Urothelium cell line (cell line): ENCODE measurements around the gene MUC5AC.
"Not testable (repeated sequence)": the region's sequence is repeated elsewhere in the genome, so short reads cannot be mapped to it uniquely, and the experiment has no call there.

ENCODE experiments used
- DNase-seq: peaks from one replicate; pipeline ENCODE4 v3.0.0; 2011; ENCODE audit warnings: low spot score, mixed read lengths
- FAIRE-seq: peaks from 2 replicates; lab custom pipeline; 2011; peaks lifted over from hg19 to GRCh38; lab: Jason Lieb, UNC

The MUC5AC gene

DNA sequence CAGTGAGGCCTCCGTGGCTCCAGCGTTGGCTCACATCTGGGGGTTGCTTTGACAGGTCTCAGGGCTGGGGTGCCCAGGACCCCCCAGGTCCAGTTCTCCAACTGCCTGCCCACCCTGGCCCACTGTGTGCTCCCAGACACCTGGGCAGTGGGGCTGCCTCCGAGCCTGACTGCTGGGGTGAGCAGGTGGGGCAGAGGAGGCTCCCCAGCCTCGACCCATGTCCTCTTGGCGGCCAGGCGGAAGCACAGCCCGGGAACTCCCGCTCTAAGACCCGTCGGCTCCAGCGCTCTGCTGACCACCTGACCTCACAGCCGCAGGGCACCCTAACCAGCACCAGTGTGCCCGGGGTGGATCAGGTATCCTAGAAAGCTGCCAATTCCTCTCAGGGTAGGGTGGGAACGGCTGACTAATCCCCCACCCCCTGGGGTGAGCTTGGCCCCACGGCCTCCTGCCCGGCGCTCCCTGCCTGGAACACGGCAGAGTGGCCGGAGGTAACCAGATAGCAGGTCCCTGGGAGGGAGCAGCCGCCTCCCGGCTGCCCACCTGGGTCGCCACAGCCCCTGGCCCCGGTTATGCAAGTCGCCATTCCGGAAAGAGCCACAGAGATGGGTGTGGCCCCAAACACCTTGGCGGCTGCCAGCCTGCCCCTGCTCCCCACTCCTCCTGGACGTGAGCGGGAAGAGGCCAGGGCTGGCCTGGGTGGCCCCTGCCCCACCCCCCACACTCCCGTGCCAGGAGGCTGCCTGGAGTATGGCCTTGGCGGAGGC is 45.9 kb downstream of the MUC5AC start:
- DNase-seq (no peak), FAIRE-seq (no peak)

DNA sequence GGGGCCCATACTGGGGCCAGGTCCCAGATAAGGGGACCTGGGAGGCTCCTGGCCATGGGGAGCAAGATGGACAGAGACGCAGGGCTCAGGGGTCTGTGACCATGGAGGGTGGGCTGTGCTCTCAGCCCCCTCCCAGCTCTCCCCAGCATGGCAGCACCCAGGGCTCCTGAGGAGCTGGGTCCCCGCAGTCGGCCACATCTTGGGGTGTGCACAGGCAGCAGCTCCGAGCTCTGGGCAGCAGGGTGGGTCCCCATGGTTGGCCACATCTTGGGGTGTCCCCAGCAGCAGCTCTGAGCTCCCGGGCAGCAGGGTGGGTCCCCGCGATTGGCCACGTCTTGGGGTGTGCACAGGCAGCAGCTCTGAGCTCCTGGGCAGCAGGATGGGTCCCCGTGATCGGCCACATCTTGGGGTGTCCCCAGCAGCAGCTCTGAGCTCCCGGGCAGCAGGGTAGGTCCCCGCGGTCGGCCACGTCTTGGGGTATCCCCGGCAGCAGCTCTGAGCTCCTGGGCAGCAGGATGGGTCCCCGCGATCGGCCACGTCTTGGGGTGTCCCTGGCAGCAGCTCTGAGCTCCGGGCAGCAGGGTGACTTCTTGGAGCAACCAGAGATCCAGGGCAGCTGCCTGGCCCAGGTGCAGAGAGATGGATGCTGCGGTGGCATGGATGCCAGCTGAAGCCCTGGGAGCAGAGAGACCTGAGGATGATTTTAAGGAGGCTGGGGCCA is 46.8 kb downstream of the MUC5AC start:
- FAIRE-seq, result no peak
- DNase-seq, result no peak

DNA sequence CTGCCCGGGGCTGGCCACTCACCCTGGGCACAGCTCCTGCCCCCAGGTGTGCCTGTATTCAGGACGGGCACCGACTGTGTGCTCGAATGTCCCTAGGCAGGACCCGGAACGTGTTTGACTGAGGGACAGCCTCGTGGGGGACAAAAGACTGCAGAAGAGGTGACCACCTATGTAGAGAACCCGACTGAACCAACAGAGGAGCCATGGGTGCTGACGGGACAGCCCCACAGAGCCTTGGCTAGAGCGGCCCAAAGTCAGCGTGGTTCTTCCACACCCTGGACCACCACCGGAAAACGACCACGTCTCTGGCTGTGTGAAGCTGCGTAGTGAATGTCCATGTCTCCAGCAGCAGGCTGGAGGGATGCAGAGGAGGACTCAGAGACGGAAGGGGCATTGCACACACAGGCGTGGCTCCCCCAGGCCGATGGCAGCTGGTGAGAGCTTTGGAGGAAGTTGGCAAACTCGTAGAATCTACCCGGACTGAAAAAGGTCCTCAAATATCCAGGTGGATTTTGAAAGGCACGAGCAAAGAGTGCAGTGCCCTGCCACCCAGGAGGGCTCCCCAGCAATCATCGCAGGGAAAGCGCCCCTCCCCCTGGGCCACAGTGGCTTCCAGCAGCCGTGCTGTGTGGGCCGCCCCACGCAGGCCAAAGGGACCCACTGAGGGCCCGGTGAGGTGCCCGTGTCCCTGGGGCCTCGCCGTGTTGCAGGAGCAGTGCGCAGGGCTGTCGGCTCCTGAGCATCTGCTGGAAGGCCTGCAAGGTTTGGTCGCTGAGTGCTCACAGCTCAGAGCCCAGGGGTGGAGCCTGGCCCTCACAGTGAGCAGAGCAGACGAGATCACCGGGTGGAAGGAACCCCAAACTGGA is 47.6 kb downstream of the MUC5AC start:
- DNase-seq (no peak), FAIRE-seq (no peak)

DNA sequence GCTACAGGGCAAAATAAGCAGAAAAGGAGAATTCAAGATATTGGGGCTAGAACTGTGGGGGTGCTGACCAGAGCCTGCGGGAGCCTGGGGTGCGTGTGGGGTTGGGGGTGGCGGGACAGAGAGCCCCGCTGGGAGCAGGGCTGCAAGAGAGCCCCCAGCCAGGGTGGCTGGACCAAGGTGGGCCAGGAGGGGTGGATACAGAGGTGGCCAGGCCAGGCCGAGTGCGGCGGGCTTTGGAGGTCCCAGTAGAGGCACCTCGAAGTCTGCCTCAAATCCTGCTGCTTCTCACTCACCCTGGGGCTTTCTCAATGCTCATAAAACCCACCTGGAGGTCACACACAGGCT is 48.2 kb downstream of the MUC5AC start:
- FAIRE-seq, result no peak
- DNase-seq, result no peak

DNA sequence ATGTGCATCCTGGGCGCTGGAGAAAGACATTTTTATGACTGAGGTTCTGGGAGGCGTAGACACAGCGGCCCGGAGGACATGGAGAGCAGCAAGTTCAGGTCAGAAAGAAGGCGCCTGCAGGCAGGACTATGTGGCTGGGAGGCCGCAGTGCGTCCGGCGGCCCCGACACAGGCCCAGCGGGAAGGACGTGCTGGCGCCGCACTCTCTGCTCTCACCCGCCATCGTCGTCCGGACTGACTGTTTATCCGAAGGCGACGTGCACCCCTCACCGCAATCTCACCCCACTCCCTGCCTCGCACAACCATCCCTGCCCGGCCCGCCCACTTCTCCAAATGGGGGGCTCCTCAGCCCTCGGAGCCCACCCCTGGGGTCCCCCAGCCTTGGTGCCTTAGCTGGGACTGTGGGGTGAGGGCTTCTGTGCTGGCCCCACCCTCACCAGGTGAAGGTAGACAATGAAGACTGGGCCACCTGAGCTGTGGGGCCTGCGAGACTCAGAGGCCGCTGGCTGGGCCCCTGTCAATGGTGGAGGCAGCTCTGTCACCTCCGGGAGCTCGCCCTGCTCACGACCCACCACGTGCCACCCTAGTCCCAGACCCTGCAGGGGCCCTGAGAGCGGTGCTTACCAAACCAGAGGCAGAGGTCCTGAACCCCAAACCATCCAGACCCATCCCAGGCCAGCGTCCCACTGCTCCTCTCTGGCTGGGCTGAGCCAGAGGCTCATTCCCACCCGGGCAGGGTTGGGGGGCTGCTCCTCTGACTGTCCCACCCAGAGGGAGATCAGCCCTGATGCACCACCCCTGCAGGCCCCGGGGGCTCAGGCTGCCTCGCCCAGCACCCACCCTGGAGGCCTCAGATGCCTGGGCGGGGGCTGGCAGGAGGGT is 48.9 kb downstream of the MUC5AC start:
- DNase-seq, result no peak
- no peak for FAIRE-seq

DNA sequence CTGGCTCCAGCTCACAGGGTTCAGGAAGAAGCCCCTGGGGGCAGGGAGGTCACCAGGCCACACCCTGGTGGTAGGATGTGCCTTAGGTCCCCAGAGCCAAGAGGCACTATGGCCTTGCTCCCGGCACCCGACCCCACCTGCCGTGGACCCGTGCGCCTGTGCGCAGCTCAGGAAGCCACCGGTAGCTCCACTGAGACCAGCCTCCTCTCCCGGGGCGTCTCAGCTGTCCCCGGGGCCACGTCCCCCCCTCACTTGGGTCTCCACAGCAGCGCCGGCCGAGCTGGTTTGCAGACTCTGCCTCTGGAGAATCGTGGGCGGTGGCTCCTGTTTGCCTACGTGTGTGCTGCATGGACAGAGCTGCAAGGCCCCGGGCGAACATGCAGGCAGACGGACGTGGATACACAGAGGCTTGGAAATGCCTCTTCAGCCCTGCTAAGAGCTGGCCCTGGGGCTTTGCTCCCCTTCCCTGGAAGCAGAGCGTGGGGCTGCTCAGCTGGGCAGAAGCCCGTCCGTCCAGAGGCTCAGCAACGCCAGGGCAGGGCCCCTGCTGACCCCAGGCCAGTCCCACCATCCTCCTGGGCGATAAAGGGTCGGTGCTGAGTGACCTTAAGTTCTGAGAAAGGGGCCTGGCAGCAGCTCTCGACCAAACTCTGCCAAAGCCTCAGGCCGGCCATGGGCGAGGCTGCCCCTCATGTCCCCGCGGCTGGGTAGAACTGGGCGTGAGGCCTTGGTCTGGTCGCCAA is 49.8 kb downstream of the MUC5AC start:
- no peak for FAIRE-seq
- DNase-seq, result no peak

DNA sequence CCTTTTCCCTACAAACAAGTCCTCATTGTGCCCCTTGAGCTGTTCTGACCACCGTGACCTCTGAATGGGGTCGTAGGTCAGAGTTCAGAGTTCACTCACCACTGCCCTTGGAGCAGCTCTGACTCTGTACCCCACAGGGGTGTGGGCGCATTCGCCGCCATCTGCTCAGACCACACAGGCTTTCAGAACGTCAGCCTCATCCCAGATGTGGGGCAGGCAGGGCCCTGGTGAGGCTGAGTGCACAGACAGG is 50.3 kb downstream of the MUC5AC start:
- DNase-seq, result no peak
- FAIRE-seq, result no peak

DNA sequence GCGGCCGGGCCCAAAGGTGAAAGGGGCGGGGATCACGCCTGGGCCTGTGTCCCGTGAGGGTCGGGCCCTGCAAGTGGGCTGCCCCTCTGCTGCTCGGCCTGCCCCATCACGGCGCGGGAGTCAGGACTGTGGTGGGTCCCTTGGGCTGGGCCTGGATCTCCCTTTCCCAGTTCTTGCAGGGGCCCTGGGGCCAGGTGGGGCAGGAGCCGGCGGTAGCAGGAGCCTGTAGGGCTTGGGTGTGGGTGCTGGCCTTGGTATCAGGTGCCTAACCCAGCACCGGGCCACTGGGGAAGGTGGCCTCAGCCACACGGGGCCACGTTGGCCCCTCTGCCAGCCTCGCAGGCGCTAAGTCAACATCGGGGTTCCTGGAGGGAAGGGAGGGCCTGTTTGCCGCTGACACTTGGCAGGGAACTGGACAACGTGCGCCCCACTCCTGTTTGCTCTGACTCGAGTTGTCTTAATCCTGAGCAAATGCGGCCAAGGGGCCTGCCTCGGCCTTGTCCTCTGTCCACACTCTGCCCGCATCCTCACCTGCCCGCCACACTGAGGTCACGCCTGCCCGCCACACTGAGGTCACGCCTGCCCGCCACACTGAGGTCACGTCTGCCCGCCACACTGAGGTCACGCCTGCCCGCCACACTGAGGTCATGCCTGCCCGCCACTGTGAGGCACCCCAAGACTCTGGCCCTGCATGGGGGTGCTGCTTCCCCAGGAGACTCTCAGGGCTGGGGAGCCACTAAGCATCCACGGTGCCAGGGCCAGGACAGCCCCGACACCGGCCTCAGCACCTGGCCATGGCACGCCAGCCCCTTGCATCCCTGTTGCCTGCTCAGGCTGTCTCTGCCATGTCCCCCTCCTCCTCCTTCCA is 50.9 kb downstream of the MUC5AC start:
- no peak for FAIRE-seq
- DNase-seq, result no peak

DNA sequence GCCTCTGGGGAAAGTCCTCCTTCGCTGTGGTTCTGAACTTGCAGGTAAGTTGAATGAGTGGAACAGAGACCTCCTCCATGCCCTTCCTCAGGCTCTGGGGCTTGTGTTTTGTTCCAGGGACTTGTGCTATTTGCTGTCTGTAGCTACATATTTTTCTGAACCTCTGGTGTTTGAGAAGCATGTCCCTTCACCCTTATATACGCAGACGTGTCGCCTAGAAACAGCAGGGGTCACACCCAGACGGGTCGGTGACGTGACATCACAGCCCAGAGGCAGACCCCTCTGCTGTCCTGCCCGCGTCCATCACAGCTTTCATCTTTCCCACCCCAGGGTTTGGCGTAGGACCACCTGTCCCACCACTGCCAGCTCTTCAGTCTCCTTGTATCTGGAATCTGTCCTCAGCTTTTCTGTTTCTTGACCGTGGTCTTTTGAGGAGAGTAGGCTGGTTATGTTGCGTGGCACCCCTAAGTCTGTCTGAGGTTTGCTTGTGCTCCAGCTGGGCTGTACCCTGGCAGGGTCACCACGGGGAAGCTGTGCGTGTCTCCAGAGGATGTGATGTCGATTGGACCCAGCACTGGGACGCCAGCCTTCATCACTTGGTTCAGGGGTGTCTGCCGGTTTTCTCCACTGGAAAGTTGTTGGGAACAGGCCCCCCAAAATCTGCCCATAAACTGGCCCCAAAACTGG is 51.8 kb downstream of the MUC5AC start:
- DNase-seq (no peak), FAIRE-seq (no peak)

DNA sequence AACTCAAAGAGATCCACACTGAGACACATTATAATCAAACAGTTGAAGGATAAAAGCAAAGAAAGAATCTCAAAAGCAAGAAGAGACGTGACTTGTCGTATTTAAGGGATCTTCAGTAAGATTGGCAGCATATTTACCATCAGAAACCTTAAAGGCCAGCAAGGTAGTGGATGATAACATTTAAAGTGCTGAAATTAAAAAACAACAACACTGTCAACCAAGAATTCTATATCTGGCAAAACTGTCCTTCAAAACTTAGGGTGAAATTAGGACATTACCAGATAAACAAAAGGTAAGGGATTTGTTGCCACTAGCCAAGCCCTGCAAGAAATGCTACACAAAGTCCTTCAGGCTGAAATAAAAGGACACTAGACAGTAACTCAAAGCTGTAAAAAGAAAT is 54.1 kb downstream of the MUC5AC start:
- DNase-seq (no peak), FAIRE-seq (no peak)

DNA sequence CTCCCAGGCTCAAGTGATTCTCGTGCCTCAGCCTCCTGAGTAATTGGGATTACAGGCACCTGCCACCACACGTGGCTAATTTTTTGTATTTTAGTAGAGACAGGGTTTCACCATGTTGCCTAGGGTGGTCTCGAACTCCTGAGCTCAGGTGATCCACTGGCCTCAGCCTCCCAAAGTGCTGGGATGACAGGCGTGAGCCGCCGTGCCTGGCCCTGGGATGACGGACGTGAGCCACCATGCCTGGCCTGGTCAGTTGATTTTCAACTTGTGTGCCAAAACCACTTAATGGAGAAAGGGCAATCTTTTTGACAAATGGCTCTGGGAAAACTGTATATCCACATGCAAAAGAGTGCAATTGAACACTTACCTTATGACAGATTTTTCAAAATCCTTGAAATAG is 58.1 kb downstream of the MUC5AC start:
- DNase-seq, FAIRE-seq: not testable (repeated sequence)

DNA sequence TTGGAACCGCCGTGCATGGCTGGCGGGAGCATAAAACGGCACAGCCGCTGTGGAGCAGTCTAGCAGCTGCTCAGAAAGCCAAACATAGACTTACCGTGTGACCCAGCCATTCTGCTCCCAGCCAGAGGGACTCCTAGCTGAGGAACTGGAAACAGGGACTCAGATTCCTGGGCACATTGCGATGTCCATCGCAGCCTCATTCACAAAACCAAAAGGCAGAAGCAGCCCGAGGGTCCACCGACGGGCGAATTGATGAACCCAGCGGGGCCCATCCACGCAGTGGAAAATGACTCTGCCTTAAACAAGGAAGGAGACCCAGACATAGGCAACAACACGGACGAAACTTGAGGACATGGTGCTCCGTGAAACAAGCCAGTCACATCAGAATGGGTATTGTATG is 59.4 kb downstream of the MUC5AC start:
- FAIRE-seq, result no peak
- DNase-seq, result no peak

DNA sequence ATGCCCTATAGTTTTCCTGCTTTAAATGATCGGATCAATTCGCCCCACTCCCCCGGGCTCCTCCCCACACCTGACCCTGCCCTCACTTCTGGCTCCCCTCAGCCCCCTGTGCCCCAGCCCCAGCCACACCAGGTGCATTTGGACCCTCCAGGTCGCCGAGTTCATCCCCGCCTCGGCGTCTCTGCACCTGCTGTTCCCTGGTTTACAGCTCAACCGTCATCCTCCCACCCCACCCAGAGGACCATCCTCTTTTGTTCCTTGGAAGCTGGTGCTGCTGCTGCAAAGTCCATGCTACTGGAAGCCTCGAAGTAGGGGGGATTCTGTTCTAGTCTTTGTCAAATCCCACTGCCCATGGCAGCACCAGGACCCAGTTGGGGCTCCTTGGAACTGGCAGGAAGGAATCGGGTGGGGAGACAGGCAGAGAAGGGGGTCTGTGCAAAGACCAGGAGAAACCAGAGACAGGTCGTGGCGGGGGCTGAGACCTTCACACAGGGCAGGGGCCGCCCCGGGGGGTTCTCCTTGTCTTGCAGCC is 60.6 kb downstream of the MUC5AC start:
- no peak for DNase-seq
- no peak for FAIRE-seq

DNA sequence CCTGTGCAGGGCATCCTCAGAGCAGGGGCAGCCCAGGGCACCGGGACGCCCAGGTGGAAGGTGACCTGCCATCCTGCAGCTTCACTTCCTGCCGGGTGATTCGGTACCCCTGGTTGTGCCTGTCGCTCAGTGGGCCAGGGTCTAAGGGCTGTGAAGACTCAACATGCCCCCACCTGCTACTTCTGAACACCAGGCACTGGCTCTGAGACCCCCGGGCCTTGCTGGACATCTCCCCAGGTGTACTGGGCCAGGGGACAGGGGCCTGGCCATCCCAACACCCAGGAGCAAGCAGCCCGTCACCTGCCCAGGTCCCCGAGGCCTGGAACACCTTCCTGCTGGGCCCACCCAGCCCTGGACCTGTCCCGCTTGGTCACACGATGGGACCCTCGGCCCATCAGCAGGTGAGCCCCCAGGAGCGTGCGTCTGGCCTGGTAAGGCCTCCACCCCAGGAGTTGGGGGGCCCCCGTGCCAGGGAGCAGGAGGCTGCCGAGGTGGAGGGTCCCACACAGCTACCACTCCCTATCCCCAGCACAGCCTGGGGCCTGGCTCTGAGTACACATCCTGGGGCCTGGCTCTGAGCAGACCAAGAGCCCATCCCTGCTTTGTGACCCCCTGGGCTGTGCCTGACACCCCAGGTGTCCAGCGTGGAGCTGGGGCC is 61.2 kb downstream of the MUC5AC start:
- DNase-seq, result no peak
- FAIRE-seq, result no peak

DNA sequence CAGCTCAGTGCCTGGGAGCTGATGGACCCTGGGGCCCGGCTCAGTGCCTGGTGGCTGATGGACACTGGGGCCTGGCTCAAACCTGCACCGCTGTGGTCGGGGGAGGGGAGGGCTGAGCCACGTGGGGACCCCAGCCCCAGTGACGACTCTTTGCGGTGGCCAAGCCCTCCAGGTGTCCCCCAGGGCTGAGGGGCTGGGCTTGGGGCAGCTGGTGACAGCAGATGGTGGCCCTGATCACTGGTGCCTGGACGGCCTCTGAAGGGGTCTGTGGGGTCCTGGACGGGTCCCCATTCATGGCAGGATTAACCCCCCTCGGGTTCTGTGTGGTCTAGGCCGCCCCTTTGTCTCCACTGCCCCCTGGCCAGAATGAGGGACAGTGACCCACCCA is 61.7 kb downstream of the MUC5AC start:
- FAIRE-seq (no peak), DNase-seq (no peak)

DNA sequence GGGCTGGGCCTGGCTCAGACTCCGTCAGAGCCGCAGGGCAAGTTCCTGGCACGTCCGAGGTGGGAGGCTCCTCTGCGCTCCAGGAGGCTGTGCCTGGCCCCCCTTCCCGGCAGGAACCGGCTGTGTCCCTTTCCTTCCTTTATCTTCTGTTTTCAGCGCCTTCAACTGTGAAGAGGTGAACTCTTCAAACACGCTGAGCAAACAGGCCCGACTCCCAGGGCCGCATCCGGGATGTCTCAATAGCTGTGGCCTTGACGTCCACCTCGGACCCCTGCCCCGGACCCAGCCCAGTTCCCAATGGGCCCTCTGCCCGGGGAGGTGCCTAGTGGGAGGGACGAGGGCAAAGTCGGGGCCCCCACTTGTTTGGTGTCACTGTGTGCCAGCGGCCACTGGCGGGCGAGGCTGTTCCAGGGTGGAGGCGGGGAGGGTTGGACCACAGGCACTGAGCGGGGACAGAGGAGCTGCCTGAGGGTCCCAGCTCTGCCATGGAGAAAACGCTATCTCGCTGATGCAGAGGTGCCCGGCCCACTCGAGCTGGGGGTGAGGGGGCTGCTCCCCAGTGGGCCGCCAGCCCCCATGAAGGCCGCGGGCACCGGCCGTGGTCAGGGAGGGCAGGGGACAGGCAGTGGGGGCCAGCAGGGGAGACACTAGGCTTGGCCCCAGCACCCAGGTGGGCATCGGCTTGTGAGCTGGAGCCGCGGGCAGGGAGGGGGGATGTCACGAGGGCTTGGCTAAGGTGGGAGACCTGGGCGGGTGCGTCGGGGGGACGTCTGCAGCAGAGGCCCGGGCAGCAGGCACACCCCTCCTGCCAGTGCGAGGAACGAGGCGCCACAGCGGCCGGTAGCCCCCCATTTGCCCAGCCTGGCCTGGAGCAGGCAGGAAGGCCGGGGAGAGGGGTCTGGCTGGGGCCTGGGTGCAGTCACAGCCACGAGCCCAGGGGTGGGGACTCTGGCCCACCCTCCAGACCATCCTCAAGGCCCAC is 62.4 kb downstream of the MUC5AC start:
- no peak for DNase-seq
- FAIRE-seq, result no peak
